T47D (cell line): ENCODE results near the gene PPM1L.
A peak's percentile ranks its signal among the peaks of the same experiment; 100 is the strongest.

Experiments
- DNase-seq, 2 experiments: peaks; one replicate each; pipeline versions ENCODE4 v3.0.0 to v3.0.0-alpha.2; 2011 to 2012; ENCODE audit warnings: low read depth in 1 of 2, low spot score in 1 of 2
- JUND ChIP-seq: IDR thresholded peaks from 2 replicates; pipeline ENCODE4 v1.6.1; 2012; ENCODE audit warnings: low read depth
- in situ Hi-C: cut with HindIII; loops from 2 replicates; pipeline ENCODE4 v1.10.0; 2016; ENCODE audit warnings: low sequenced_read_pairs, low pct_unique_long_range_greater_than_20kb

The PPM1L gene

GRCh38 chr3:160773722-160774121, 17.7 kb downstream of the PPM1L start:
- TF ChIP-seq JUND, result no peak
- DNase-seq, result no peak
- in situ Hi-C loops, result no loop called here

GRCh38 chr3:160774172-160774571, 18.1 kb downstream of the PPM1L start:
- TF ChIP-seq JUND, result no peak
- in situ Hi-C loops, result no loop called here
- DNase-seq, result no peak

- in situ Hi-C loops, result no loop called here
- no peak for TF ChIP-seq JUND
- DNase-seq, result no peak
Measured at GRCh38 chr3:160778480-160778879, 22.4 kb downstream of the PPM1L start.

- TF ChIP-seq JUND, result no peak
- in situ Hi-C loops, result no loop called here
- DNase-seq, result no peak
Measured at GRCh38 chr3:160779040-160779439, 23.0 kb downstream of the PPM1L start.

- no peak for DNase-seq
- TF ChIP-seq JUND, result no peak
- in situ Hi-C loops, result no loop called here
Measured at GRCh38 chr3:160780245-160780644, 24.2 kb downstream of the PPM1L start.

- DNase-seq, result no peak
- no peak for TF ChIP-seq JUND
- in situ Hi-C loops, result no loop called here
Measured at GRCh38 chr3:160781402-160781801, 25.4 kb downstream of the PPM1L start.

GRCh38 chr3:160781863-160782262, 25.8 kb downstream of the PPM1L start:
- no peak for TF ChIP-seq JUND
- DNase-seq, result no peak
- in situ Hi-C loops, result no loop called here

GRCh38 chr3:160784853-160785252, 28.8 kb downstream of the PPM1L start:
- in situ Hi-C loops, result no loop called here
- DNase-seq, result peak; percentile 38 to 95
- peak; percentile 36; the same call in 1 of the 2 replicates for TF ChIP-seq JUND

- no peak for DNase-seq
- TF ChIP-seq JUND, result no peak
- in situ Hi-C loops, result no loop called here
Measured at GRCh38 chr3:160790726-160791125, 34.7 kb downstream of the PPM1L start.

GRCh38 chr3:160792540-160792939, 36.5 kb downstream of the PPM1L start:
- in situ Hi-C loops, result no loop called here
- no peak for TF ChIP-seq JUND
- DNase-seq, result no peak

GRCh38 chr3:160793722-160794252, 37.8 kb downstream of the PPM1L start:
- DNase-seq, result no peak
- in situ Hi-C loops, result no loop called here
- TF ChIP-seq JUND, result no peak

- in situ Hi-C loops, result no loop called here
Measured at GRCh38 chr3:160796089-160796812, 40.2 kb downstream of the PPM1L start.

GRCh38 chr3:160796813-160797164, 40.8 kb downstream of the PPM1L start:
- peak; percentile 21 to 81 for DNase-seq
- in situ Hi-C loops, result no loop called here

More at GRCh38 chr3:160796089-160796812, 40.2 kb downstream of the PPM1L start:
- DNase-seq, result no peak
- no peak for TF ChIP-seq JUND

GRCh38 chr3:160797356-160797755, 41.3 kb downstream of the PPM1L start:
- TF ChIP-seq JUND, result no peak
- DNase-seq, result no peak
- in situ Hi-C loops, result no loop called here

More at GRCh38 chr3:160796813-160797164, 40.8 kb downstream of the PPM1L start:
- TF ChIP-seq JUND, result no peak
